GM12864 (cell line): ENCODE measurements around the gene DOCK2.

ENCODE experiments used
- DNase-seq: peaks from one replicate; pipeline ENCODE4 v3.0.0-alpha.2; 2011; ENCODE audit warnings: low read depth
- H3K4me3 ChIP-seq: 2 replicates; pipeline ENCODE4 v1.5.1; 2011; ENCODE audit warnings: mild to moderate bottlenecking, low read depth, low read length, control low read depth
- TF ChIP-seq, protein P1 (sequence below): IDR thresholded peaks from 2 replicates; pipeline ENCODE4 v1.5.1; 2011; ENCODE audit warnings: low read depth, mild to moderate bottlenecking, moderate library complexity, low read length, control low read depth, inconsistent platforms; ENCODE audit errors: missing control alignments

DOCK2 gene

DNA sequence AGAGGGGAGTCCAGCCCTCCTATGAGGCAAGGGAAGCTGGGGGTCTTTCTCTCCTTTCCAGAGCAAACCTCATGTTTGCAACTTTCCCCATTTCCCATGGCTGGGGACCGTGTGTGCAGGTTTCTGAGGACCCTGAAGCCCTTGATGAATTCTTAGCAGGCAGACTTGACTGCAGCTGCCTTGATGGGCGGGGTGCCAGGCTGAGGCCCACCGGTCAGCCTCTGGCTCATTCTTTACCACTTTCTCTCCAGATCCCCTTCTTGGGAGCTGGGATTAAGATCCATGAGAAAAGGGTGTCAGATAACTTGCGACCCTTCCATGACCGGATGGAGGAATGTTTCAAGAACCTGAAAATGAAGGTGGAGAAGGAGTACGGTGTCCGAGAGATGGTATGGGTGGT is 438.6 kb downstream of the DOCK2 start:
- TF ChIP-seq, protein P1, sequence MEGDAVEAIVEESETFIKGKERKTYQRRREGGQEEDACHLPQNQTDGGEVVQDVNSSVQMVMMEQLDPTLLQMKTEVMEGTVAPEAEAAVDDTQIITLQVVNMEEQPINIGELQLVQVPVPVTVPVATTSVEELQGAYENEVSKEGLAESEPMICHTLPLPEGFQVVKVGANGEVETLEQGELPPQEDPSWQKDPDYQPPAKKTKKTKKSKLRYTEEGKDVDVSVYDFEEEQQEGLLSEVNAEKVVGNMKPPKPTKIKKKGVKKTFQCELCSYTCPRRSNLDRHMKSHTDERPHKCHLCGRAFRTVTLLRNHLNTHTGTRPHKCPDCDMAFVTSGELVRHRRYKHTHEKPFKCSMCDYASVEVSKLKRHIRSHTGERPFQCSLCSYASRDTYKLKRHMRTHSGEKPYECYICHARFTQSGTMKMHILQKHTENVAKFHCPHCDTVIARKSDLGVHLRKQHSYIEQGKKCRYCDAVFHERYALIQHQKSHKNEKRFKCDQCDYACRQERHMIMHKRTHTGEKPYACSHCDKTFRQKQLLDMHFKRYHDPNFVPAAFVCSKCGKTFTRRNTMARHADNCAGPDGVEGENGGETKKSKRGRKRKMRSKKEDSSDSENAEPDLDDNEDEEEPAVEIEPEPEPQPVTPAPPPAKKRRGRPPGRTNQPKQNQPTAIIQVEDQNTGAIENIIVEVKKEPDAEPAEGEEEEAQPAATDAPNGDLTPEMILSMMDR, result no peak
- H3K4me3 ChIP-seq, result no peak overlapping the region
- DNase-seq, result no peak

GRCh38 chr5:170076211-170076610 is 439.1 kb downstream of the DOCK2 start:
- DNase-seq, result no peak
- H3K4me3 ChIP-seq, result no peak overlapping the region
- TF ChIP-seq, protein P1, result no peak

GRCh38 chr5:170076739-170077138 is 439.7 kb downstream of the DOCK2 start:
- DNase-seq, result no peak
- no peak overlapping the region for H3K4me3 ChIP-seq
- TF ChIP-seq, protein P1, result no peak

- no peak for DNase-seq
- TF ChIP-seq, protein P1, result no peak
Observed at GRCh38 chr5:170077526-170077925, 440.5 kb downstream of the DOCK2 start.

DNA sequence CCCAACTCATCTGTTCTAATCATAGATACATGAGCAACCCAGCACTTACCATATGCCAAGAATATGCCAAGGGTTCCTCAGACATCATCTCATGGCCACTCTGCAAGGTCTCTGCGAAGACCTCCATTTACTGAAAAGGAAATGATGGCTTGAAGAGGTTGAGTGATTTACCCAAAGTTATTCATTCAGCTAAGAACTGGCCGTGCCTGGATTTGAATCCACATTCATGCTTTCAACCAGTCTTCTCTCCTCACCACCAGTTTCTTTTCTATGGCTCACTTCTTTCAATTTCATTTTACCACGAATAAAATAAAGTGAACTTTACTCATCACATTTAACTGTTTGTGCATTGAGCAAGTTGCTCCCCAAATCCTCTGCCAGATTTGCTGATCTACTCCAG is 441.4 kb downstream of the DOCK2 start:
- no peak for DNase-seq
- TF ChIP-seq, protein P1, result no peak
- no peak overlapping the region for H3K4me3 ChIP-seq

More at GRCh38 chr5:170077526-170077925, 440.5 kb downstream of the DOCK2 start:
- no peak overlapping the region for H3K4me3 ChIP-seq

DNA sequence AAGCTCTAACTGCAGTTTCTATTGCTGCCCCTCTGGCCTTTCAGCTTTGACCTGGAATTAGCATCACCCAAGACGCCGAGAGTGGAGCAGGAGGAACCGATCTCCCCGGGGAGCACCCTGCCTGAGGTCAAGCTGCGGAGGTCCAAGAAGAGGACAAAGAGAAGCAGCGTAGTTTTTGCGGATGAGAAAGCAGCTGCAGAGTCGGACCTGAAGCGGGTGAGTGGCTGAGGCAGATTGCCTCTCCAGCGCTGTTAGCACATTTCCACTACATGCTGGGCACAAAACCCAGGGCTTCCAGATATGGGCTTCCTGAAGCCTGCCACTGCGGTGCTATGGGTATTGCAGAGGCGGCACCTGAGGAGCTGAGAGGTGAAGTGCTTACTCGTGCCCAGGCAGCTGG is 441.9 kb downstream of the DOCK2 start:
- DNase-seq, result no peak
- H3K4me3 ChIP-seq, result no peak overlapping the region
- TF ChIP-seq, protein P1, result no peak

DNA sequence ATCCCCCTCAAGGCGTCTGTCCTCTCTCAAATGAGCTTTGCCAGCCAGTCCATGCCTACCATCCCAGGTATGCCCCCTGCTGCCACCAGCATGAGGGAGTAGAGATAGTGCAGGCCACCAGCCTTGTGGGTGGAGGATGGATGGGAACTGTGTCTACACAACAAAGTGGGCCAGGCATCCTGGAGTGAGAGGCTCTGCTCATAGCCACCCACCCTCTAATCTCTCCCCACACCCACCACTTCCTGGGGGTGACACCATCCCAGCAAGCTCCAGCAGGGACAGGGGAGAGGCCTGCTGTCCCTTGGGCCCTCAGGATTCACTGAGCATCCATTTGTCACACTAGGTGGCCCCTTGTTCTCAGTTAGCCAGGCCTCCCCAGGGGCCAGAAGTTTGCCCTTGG is 443.1 kb downstream of the DOCK2 start:
- no peak for DNase-seq
- no peak overlapping the region for H3K4me3 ChIP-seq
- TF ChIP-seq, protein P1, result no peak
